HG02759 (cell line): ENCODE results near the gene CELF2.

Experiments
- ATAC-seq: cut with Tn5 transposase; IDR thresholded peaks from one replicate; pipeline ENCODE4 v1.9.1; 2021; ENCODE audit warnings: mild to moderate bottlenecking, moderate library complexity; ENCODE audit not compliant: unreplicated experiment

CELF2 gene

GRCh38 chr10:11317936-11318670, 300.4 kb downstream of the CELF2 start:
- ATAC-seq, result no peak

GRCh38 chr10:11318826-11319598, 301.3 kb downstream of the CELF2 start:
- no peak for ATAC-seq

GRCh38 chr10:11319990-11320602, 302.4 kb downstream of the CELF2 start:
- ATAC-seq, result no peak

- ATAC-seq, result no peak
Measured at GRCh38 chr10:11320809-11321520, 303.3 kb downstream of the CELF2 start.

- ATAC-seq, result no peak
Measured at GRCh38 chr10:11322698-11323097, 305.0 kb downstream of the CELF2 start.

- no peak for ATAC-seq
Measured at GRCh38 chr10:11324761-11325321, 307.2 kb downstream of the CELF2 start.

- no peak for ATAC-seq
Measured at GRCh38 chr10:11325817-11326216, 308.1 kb downstream of the CELF2 start.

GRCh38 chr10:11326241-11326640, 308.6 kb downstream of the CELF2 start:
- ATAC-seq, result no peak

- no peak for ATAC-seq
Measured at GRCh38 chr10:11326913-11327616, 309.4 kb downstream of the CELF2 start.

- ATAC-seq, result no peak
Measured at GRCh38 chr10:11328264-11329061, 310.8 kb downstream of the CELF2 start.

- ATAC-seq, result no peak
Measured at GRCh38 chr10:11329062-11329673, 311.5 kb downstream of the CELF2 start.

GRCh38 chr10:11330383-11331045, 312.8 kb downstream of the CELF2 start:
- ATAC-seq, result no peak

- ATAC-seq, result no peak
Measured at GRCh38 chr10:11331046-11331577, 313.4 kb downstream of the CELF2 start.

- no peak for ATAC-seq
Measured at GRCh38 chr10:11331726-11332125, 314.1 kb downstream of the CELF2 start.

- no peak for ATAC-seq
Measured at GRCh38 chr10:11332846-11333245, 315.2 kb downstream of the CELF2 start.

- no peak for ATAC-seq
Measured at GRCh38 chr10:11334436-11334835, 316.8 kb downstream of the CELF2 start.

- no peak for ATAC-seq
Measured at GRCh38 chr10:11335167-11335652, 317.5 kb downstream of the CELF2 start.

GRCh38 chr10:11335881-11336430, 318.3 kb downstream of the CELF2 start:
- ATAC-seq, result no peak
